ENCODE measurements around the gene CASP8AP2. TPM values are rescaled to one million over a fixed set of nuclear protein-coding genes. Genes with fewer than 3 reads are reported as not detected.

Gene CASP8AP2
- total and polyA plus RNA-seq, 9 of the 15 experiments (the other 6 are each of a cell fraction or from before 2014, with no cell fraction given): 10.6 to 30.0 (median 19.1) TPM

- Histone ChIP-seq H3K9me1 (ENCODE audit: control insufficient read depth, insufficient read depth, low read length) (no peaks in the 10 kb centered on the region), H4K20me1 (replicated peaks; ENCODE audit: control insufficient read depth, insufficient read depth, low read length) (no peaks in the 10 kb centered on the region; the same call in 1 of the 2 replicates), H3K27me3 (ENCODE audit: control insufficient read depth in 2 of 2, insufficient read depth in 2 of 2, low read length in 2 of 2) (no peaks in the 10 kb centered on the region), H3K4me1 (replicated peaks in 1 of 2; ENCODE audit: control insufficient read depth in 2 of 2, insufficient read depth in 2 of 2, low read length in 2 of 2) (no peaks in the 10 kb centered on the region; a peak in 1 of 5 replicates), H3K4me2 (ENCODE audit: insufficient read depth, low read length) (no peak overlapping the region), H3K36me3 (ENCODE audit: control insufficient read depth, insufficient read depth, low read length) (peaks cover 90% of the 10 kb centered on the region), H3K9me3 (replicated peaks; ENCODE audit: control insufficient read depth, insufficient read depth, low read depth, low read length) (no peaks in the 10 kb centered on the region), H3K4me3 (no peak overlapping the region), H3K27ac (ENCODE audit: extremely low read depth, low read depth, low read length) (no peak overlapping the region), H3K9ac (ENCODE audit: insufficient read depth in 1 of 2, low read depth in 2 of 2, low read length in 2 of 2) (no peak overlapping the region), H3K79me2 (ENCODE audit: control insufficient read depth, insufficient read depth, low read length) (peaks cover 14% of the 10 kb centered on the region; the same call in 2 of the 3 replicates), H2AFZ (ENCODE audit: low read depth, low read length) (no peak overlapping the region)
- 88% methylated on average over 2 of the region's 2 CpGs for WGBS (ENCODE audit: insufficient coverage, low coverage, missing lambda C conversion rate)
- DNase-seq (ENCODE audit: extremely low read depth in 1 of 4, low spot score in 3 of 4) (no peak), FAIRE-seq (no peak), ATAC-seq (no peak)
- in situ Hi-C loops (cut with MboI) (no loop called here), intact Hi-C loops (cut with micrococcal nuclease) (no loop called here)
- ChIA-PET POLR2A (no interaction called here), CTCF (ENCODE audit: low intra/inter-chr PET ratio) (no interaction called here)
- BruUV-seq (replicated peaks): no TSS peak
- TF ChIP-seq MCM7 (IDR thresholded peaks at IDR 0.05): no peak
- peak; percentile 37; the same call in 1 of the 2 replicates for TF ChIP-seq ZNF316 (IDR thresholded peaks at IDR 0.05)
- TF ChIP-seq C11orf30 (IDR thresholded peaks at IDR 0.05; ENCODE audit: low read depth): peak; percentile 15; the same call in 1 of the 2 replicates
Observed at GRCh38 chr6:89790403-89790802, 39.3 kb upstream of the CASP8AP2 start.

- no TSS peak for BruUV-seq (replicated peaks)
- TF ChIP-seq CTCF (IDR thresholded peaks at IDR 0.05 in 2 of 3, conservative IDR thresholded peaks at IDR 0.05 in 1 of 3; ENCODE audit: insufficient read depth in 2 of 3, low read depth in 1 of 3, low read length in 3 of 3) (peak; percentile 37 to 55 (median 55); a peak in 5 of 6 replicates), E2F8 (IDR thresholded peaks at IDR 0.05; ENCODE audit: low read depth, partially characterized antibody) (no peak), PKNOX1 (IDR thresholded peaks at IDR 0.05) (peak; percentile 21; the same call in 1 of the 2 replicates), ZNF41 (CRISPR knock-in tag; conservative IDR thresholded peaks at IDR 0.05) (no peak), BRCA1 (IDR thresholded peaks at IDR 0.05) (no peak), BRCA1 (CRISPR knock-in tag; IDR thresholded peaks at IDR 0.05) (no peak), YBX1 (IDR thresholded peaks at IDR 0.05) (no peak), RAD21 (CRISPR knock-in tag; conservative IDR thresholded peaks at IDR 0.05 in 1 of 2, IDR thresholded peaks at IDR 0.05 in 1 of 2) (peak in 1 of 2 experiments; percentile 39; a peak in 2 of 4 replicates)
Observed at GRCh38 chr6:89792881-89793280, 36.8 kb upstream of the CASP8AP2 start.

More at GRCh38 chr6:89792881-89793280, 36.8 kb upstream of the CASP8AP2 start:
- Histone ChIP-seq H2AFZ (ENCODE audit: low read depth, low read length) (no peak overlapping the region), H3K79me2 (ENCODE audit: control insufficient read depth, insufficient read depth, low read length) (peaks cover 25% of the 10 kb centered on the region), H4K20me1 (replicated peaks; ENCODE audit: control insufficient read depth, insufficient read depth, low read length) (no peaks in the 10 kb centered on the region; the same call in 1 of the 2 replicates), H3K9me3 (replicated peaks; ENCODE audit: control insufficient read depth, insufficient read depth, low read depth, low read length) (no peaks in the 10 kb centered on the region), H3K27ac (ENCODE audit: extremely low read depth, low read depth, low read length) (no peak overlapping the region), H3K27me3 (ENCODE audit: control insufficient read depth in 2 of 2, insufficient read depth in 2 of 2, low read length in 2 of 2) (no peaks in the 10 kb centered on the region), H3K4me2 (ENCODE audit: insufficient read depth, low read length) (no peak overlapping the region), H3K9ac (ENCODE audit: insufficient read depth in 1 of 2, low read depth in 2 of 2, low read length in 2 of 2) (no peak overlapping the region), H3K4me1 (replicated peaks in 1 of 2; ENCODE audit: control insufficient read depth in 2 of 2, insufficient read depth in 2 of 2, low read length in 2 of 2) (peaks cover 0 to 3% of the 10 kb centered on the region in 2 experiments; a peak in 1 of 5 replicates), H3K4me3 (no peak overlapping the region), H3K36me3 (ENCODE audit: control insufficient read depth, insufficient read depth, low read length) (peaks cover 81% of the 10 kb centered on the region), H3K9me1 (ENCODE audit: control insufficient read depth, insufficient read depth, low read length) (no peaks in the 10 kb centered on the region)
- ATAC-seq (peak; percentile 91), DNase-seq (ENCODE audit: extremely low read depth in 1 of 4, low spot score in 3 of 4) (peak in 3 of 4 experiments; percentile 21 to 49 (median 35)), FAIRE-seq (peak; percentile 78)
- ChIA-PET POLR2A (interaction anchor here (1.5 to 2.6 kb wide), 3 partner anchors 10 to 27 kb away, joined by 3 to 8 read pairs (median 5); partner anchors contain the start of gene MDN1), CTCF (ENCODE audit: low intra/inter-chr PET ratio) (no interaction called here)
- in situ Hi-C loops (cut with MboI): no loop called here
- WGBS (ENCODE audit: insufficient coverage, low coverage, missing lambda C conversion rate): 64% methylated on average over 2 of the region's 2 CpGs
- intact Hi-C loops (cut with micrococcal nuclease): no loop called here

Data from K562 (cell line).